COLO829 (cell line): ENCODE measurements around the gene MAP3K5.
"Not testable (repeated sequence)": the region's sequence is repeated elsewhere in the genome, so short reads cannot be mapped to it uniquely, and the experiment has no call there.

Experiments used
- DNase-seq: peaks from one replicate; pipeline ENCODE4 v3.0.0; 2012; ENCODE audit warnings: low spot score

The MAP3K5 gene, protein sequence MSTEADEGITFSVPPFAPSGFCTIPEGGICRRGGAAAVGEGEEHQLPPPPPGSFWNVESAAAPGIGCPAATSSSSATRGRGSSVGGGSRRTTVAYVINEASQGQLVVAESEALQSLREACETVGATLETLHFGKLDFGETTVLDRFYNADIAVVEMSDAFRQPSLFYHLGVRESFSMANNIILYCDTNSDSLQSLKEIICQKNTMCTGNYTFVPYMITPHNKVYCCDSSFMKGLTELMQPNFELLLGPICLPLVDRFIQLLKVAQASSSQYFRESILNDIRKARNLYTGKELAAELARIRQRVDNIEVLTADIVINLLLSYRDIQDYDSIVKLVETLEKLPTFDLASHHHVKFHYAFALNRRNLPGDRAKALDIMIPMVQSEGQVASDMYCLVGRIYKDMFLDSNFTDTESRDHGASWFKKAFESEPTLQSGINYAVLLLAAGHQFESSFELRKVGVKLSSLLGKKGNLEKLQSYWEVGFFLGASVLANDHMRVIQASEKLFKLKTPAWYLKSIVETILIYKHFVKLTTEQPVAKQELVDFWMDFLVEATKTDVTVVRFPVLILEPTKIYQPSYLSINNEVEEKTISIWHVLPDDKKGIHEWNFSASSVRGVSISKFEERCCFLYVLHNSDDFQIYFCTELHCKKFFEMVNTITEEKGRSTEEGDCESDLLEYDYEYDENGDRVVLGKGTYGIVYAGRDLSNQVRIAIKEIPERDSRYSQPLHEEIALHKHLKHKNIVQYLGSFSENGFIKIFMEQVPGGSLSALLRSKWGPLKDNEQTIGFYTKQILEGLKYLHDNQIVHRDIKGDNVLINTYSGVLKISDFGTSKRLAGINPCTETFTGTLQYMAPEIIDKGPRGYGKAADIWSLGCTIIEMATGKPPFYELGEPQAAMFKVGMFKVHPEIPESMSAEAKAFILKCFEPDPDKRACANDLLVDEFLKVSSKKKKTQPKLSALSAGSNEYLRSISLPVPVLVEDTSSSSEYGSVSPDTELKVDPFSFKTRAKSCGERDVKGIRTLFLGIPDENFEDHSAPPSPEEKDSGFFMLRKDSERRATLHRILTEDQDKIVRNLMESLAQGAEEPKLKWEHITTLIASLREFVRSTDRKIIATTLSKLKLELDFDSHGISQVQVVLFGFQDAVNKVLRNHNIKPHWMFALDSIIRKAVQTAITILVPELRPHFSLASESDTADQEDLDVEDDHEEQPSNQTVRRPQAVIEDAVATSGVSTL (N-terminal part only)

DNA sequence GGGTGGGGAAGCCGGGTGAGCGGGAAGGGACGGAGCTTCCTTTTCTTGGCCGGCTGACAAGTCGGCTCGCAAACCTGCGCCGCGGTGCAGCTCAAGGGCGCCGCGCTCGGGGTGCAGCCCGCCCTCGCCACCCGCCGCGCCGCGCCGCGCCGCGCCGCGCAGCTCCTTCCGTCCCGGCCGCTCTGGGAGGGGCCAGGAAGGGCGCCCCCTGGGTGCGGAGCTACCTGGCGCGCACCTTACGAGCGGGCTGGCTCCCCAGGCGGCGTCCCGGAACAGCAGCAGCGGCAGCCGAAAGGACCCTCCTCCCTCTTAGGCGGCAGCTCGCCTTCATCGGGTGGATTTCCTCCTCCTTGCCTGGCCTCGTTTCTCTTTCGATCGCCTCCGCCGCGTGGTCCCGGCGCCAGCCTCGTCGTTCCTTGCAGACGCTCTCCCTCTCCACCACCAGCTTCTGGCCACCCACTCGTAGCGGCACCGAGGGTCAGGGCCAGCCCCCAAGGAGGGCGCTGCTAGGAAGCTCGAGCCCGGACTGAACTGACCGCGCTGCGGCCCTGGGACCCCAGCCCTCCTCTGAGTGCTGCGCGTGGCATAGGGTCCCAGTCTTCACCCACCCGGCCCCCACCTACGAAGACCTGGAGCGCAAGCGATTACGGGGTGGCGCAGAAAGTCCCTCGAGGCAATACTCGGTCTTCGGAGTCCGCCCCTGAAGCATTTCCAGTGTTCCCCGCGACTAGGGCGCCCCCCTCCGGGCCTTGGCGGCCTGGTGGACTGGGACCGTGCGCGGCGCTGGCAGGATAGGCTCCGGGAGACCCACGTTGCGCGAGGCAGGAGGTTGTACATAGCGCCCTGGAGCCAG lies at the start of gene MAP3K5:
MAP3K5 (minus strand) TSS at position 68 of the 853 bp plus-strand sequence. CDS start 320 bp downstream, outside the sequence.
- peak; percentile 18 for DNase-seq

DNA sequence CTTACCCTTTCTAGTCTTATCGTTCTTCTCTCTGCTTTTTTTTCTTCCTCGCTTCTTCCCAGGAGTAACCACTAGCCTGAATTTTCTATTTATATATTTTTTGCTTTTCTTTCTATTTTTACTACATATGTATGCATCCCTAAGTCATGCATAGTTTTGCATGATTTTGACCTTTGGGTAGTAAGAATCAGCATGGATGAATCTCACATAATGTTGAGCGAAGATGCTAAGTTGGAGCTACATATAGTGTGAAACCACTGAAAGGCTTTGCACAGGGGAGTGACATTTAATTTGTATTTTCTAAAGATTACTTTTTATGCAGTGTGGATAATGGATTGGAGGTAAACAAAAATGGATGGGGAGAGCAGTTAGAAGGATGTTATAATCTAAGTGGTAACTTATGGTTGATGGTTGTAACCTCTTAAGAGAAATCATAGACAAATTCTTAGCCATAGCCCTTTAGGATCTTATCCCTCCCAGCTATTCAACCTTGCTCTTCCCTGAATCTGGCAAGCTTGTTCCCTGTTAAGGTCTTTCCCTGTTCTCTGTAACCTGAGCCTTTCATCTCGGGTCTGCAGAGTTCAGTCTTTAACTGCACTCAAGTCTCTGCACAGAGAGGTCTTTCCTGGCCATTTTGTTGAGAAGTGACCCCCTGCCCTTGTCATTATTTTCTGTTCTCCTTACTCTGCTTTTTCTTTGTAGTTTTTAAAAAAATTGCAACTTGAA lies 48.2 kb upstream of the MAP3K5 start:
- no peak for DNase-seq

- DNase-seq = no peak
These were observed 39.7 kb upstream of the MAP3K5 start for GRCh38 chr6:136831873-136832562.

DNA sequence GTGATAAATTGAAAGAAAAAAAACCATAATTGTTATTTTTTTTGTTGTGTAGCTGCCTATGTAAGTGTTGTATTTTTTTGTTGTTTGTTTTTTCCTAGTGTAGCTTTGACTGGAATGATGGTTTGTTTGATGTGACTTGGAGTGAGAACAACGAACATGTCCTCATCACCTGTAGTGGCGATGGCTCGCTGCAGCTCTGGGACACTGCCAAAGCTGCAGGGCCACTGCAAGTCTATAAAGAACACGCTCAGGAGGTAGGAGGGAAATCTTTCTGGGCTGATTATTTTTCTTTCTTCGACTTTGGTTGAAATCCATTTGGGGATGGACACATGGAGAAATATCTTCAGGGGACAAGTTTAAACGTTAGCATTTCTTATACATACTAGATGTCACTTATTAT lies 33.9 kb upstream of the MAP3K5 start:
- DNase-seq = no peak

DNA sequence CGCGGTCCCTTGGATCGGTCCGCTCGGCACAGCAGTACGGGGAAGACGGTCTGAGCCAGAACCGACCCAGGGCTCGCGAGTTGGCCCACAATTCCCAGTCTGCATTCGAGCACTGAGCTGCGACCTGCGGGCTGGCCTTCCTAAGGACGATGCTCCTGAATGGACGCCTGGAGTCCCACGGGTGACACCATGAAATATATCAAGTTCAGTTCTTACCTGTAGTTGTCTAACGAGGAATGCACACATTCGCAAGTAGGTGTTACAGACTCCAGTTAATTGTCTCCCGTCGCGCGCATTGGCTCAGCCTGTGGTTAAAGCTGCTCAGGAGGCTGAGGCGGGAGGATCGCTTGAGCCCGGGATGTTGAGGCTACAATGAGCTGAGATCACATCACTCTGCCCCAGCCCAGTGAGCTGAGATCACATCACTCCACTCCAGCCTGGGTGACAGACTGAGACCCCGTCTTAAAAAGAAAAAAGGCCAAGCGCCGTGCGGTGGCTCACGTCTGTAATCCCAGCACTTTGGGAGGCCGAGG lies 30.9 kb upstream of the MAP3K5 start:
- no peak for DNase-seq

DNA sequence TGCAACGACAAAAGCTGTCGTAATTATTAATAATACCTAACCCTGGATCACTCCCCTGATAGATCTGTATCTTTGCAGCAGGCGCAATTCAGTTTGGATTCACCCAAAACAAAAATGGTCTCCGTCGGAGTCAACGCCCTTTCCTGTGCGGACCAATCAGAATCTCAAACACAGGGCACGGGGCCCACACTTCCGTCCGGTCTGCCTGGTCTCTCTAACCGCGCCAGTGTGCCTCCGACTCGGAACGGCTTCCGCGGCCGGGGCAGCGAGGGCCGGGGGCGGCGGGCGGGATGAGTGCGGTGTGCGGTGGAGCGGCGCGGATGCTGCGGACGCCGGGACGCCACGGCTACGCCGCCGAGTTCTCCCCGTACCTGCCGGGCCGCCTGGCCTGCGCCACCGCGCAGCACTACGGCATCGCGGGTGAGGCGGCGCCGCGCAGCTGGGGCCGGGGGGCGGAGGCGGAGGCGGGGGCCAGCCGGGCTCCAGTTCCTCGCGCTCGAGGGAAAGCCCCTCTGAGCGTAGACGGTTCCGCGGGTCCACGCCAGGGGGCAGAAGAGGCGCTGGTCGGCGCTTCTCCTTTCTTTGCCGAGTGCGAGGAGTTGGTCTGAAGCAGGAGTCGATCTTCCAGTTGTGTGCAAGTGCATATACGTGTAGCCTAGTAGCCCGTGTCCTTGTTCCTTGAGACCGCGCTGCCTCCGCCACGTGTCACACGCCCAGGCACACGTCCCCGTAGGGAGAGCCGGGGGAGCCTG lies 30.3 kb upstream of the MAP3K5 start, which contains the start of gene PEX7:
PEX7 (plus strand) TSS at position 217 of the 752 bp plus-strand sequence; CDS start at position 291, 74 bp downstream.
- peak; percentile 77 for DNase-seq

DNA sequence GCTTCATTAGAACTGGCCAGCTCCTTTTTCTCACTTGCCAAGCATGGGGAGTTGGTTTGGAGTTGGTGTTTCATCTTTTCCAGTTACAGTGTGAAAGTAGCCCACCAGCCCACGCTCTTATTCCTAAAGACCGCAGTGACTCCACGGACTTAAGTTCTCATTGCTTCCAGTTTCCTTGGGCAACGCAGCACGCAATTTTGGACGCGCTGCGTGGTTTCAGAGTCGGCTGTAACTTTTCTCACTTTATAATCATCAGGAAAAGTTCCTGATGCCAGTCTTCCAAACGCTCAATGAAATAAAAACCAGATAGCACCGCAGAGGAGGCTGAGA lies 29.7 kb upstream of the MAP3K5 start:
- DNase-seq = no peak

- no peak for DNase-seq
These were observed 28.3 kb upstream of the MAP3K5 start for GRCh38 chr6:136820561-136820960.

DNA sequence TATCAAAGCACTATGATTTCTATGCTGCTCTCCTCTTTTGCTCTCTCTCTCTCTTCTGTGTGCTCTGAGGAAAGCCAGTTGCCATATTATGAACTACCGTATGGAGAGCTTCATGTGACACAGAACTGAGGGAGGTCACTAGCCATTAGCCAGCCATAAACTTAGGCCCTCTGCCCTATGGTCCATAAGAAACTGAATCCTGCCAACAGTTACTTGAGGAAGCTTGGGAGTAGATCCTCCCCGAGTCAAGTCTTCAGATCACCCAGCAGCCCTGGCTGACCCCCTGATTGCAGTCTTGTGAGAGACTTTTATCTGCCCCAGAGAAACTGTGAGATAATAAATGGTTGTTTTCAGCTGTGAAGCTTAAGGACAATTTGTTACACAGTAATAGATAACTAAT lies 24.4 kb upstream of the MAP3K5 start:
- no peak for DNase-seq

DNA sequence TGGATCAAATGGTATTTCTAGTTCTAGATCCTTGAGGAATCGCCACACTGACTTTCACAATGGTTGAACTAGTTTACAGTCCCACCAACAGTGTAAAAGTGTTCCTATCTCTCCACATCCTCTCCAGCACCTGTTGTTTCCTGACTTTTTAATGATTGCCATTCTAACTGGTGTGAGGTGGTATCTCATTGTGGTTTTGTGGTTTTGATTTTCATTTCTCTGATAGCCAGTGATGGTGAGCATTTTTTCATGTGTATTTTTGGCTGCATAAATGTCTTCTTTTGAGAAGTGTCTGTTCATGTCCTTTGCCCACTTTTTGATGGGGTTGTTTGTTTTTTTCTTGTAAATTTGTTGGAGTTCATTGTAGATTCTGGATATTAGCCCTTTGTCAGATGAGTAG lies 23.3 kb upstream of the MAP3K5 start:
- not testable (repeated sequence) for DNase-seq

- DNase-seq = no peak
These were observed 19.9 kb upstream of the MAP3K5 start for GRCh38 chr6:136812174-136812573.

- DNase-seq = no peak
These were observed 19.0 kb upstream of the MAP3K5 start for GRCh38 chr6:136811272-136811671.

DNA sequence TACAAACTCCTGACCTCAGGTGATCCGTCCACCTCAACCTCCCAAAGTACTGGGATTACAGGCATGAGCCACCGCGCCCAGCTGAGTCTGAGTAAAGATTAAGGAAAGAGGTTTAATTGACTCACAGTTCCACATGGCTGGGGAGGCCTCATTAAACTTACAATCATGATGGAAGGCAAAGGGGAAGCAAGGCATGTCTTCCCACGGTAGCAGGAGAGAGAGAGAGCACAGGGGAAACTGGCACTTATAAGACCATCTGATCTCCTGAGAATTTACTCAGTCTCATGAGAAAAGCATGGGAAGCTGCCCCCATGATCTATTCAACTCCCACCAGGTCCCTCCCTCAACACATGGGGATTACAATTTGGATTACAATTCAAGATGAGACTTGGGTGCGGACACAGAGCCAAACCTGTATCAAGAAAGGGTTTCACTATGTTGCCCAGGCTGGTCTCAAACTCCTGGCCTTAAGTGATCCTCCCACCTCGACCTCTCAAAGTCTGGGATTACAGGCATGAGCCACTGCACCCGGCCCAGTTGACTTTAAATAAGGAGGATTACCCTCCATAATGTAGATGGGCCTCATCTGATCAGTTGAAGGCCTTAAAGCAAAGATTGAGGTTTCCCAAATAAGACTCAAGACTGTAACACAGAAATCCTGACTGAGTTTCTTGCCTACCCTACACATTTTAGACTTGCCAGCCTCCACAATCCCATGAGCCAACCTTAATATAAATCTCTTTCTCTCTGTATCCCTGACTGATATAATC lies 17.0 kb upstream of the MAP3K5 start:
- DNase-seq = no peak

DNA sequence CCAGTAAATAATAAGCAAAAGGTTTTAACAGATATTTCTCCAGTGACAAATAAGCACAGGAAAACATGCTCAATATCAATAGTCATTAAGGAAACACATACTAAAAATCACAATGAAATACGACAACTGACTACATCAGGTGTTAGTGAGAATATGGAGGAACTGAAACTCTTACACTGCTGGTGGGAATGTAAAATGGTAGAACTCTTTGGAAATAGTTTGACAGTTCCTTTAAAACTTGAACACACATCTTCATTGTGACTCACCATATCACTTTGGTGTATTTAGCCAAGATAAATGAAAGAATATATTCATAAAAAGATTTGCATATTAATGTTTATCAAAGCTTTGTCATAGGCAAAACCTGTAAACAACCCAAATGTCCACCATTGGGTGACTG lies 11.3 kb upstream of the MAP3K5 start:
- no peak for DNase-seq

- no peak for DNase-seq
These were observed 9.3 kb upstream of the MAP3K5 start for GRCh38 chr6:136801581-136801980.

DNA sequence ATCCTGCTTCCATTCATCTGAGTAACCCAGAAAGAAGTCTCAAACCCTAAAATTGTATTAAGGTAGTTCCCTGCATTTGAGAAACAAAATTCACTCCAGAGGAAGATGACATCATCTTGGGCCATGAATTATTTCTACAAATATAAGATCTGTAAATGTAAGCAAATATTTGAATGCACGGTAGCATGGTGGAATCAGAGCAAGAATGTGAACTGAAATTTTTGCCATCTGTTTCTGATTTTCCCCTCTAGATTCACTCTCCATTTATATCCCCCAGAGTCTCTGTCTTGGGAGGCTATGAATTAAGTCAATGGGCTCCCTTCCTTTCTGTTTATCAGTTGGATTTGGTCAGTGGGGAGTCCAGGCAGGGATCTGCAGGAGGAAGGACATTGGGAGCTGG lies 5.8 kb upstream of the MAP3K5 start:
- DNase-seq = no peak

DNA sequence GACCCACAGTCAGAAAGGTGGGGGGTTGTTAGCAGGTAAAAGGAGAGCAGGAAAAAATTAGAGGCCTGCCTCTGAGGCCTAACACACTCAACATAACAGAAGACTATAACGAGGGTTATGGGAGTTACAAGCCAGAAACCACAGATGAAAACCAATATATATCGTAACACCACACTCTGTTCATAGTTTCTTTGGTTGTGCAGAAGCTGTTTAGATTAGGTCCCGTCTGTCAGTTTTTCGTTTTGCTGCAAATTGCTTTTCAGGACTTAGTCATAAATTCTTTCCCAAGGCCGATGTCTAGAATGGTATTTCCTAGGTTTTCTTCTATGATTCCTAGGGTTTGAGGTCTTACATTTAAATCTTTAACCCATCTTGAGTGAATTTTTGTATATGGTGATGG lies 3.7 kb upstream of the MAP3K5 start:
- no peak for DNase-seq

DNA sequence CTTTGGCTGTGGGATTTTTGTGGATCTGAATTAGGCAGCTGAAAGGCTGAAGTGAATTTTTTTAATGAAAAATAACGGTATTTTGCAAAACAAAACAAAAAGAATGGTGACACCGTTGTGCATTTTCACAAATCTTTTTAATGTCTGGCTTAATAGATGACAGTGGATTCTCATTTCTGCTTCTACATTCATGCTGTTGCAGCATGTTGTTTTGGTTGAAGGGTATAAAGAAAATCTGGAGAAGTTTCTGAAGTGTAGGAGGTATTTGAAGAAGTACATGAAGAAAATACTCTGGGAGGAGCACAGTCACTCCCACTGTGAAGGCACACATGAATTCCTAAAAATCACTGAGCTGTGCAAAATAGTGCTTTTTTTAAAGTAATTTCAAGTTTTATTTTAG lies 3.1 kb upstream of the MAP3K5 start:
- no peak for DNase-seq
